ENCODE data around the gene GALE.

DNA sequence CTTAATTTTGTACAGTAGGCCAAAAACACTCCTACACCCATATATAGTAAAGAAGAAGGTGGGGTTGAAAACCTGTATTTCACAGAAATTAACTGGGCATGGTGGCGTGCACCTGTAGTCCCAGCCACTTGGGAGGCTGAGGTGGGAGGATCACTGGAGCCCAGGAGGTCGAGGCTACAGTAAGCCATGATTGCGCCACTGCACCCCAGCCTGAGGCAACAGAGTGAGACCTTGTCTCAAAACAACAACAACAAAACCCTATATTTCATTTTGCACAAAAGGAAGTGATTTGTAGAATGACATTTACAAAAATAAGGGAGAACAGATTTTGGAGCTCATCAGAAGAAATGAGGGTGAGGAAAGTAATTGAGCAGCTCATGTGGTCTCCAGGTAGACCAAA, 11.9 kb downstream of the GALE start:
- no peak for TF ChIP-seq POLR2A (IDR thresholded peaks at IDR 0.05)
- TF ChIP-seq, protein P1, sequence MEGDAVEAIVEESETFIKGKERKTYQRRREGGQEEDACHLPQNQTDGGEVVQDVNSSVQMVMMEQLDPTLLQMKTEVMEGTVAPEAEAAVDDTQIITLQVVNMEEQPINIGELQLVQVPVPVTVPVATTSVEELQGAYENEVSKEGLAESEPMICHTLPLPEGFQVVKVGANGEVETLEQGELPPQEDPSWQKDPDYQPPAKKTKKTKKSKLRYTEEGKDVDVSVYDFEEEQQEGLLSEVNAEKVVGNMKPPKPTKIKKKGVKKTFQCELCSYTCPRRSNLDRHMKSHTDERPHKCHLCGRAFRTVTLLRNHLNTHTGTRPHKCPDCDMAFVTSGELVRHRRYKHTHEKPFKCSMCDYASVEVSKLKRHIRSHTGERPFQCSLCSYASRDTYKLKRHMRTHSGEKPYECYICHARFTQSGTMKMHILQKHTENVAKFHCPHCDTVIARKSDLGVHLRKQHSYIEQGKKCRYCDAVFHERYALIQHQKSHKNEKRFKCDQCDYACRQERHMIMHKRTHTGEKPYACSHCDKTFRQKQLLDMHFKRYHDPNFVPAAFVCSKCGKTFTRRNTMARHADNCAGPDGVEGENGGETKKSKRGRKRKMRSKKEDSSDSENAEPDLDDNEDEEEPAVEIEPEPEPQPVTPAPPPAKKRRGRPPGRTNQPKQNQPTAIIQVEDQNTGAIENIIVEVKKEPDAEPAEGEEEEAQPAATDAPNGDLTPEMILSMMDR (IDR thresholded peaks at IDR 0.05), result no peak
- TF ChIP-seq POLR2AphosphoS5 (IDR thresholded peaks at IDR 0.05), result no peak
